T-helper 2 cell (primary cell): ENCODE results near the gene CUL7.
A peak's percentile ranks its signal among the peaks of the same experiment; 100 is the strongest.
"Not testable (repeated sequence)": the region's sequence is repeated elsewhere in the genome, so short reads cannot be mapped to it uniquely, and the experiment has no call there.

Experiments used
- DNase-seq, 5 experiments: peaks; one replicate each; pipeline versions ENCODE4 v3.0.0 to v3.0.0-alpha.2; 2012 to 2022

CUL7 gene

DNA sequence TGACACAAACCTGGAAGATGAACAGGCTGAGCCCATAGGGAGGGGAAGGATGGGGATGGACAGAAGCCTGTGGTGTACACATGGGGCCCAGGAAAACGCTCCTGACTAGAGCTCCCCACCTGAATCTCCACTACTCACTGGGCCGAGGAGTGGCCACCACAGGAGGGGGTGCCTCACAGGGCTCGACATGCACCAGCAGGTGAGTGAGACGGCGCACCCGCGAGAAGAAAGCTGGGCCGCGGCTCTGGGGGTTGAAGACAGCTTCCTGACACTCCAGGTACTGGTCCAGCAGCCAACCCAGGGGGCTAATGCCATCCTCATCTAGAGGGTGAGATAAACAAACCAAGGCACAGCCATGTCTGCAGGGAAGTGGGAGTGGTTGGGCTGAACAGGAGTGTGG lies 10.3 kb downstream of the CUL7 start:
- no peak for DNase-seq

- DNase-seq, result not testable (repeated sequence)
Observed at GRCh38 chr6:43041475-43041874, 12.2 kb downstream of the CUL7 start.

GRCh38 chr6:43040542-43041257 lies 13.0 kb downstream of the CUL7 start:
- no peak for DNase-seq

DNA sequence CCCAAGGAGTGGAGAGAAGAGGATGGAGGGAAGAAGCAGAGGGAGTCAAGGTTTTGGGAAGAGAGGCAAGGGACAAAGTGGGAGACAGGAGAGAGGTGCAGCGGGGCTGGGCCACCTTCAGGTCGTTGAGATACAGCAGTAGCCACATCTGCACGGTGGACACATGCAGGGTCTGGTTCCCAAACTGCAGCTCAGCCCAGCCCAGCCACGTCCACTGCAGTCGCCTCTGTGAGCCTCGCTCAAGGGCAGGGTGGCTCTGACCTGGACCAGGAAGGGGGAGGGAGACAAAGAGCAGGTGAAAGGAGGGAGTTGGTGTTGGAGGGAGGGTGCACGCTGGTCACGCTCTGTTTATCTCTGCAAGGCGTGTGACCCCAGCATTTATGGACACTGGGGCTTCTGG lies 14.9 kb downstream of the CUL7 start:
- DNase-seq, result no peak

- DNase-seq, result no peak
Observed at GRCh38 chr6:43037706-43038105, 15.9 kb downstream of the CUL7 start.

DNA sequence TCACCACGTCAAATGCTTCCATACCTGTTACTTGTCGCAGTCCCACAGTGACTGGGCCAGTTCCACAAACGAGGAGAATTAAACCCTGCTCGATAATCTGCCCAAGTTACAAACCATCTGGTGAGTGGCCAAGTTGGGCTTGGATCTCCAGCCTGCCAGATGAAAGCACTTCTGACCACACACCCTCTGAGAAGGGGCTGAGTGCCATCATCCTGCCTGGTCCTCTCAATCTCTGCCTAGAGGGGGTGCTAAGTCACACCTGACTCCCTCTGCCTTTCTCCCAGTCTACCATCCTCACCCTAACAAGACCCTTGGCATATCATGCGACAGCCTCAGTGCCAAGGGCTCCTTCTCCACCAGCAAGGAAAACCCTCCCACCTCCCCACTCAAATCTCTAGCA lies 16.5 kb downstream of the CUL7 start:
- DNase-seq, result no peak

DNA sequence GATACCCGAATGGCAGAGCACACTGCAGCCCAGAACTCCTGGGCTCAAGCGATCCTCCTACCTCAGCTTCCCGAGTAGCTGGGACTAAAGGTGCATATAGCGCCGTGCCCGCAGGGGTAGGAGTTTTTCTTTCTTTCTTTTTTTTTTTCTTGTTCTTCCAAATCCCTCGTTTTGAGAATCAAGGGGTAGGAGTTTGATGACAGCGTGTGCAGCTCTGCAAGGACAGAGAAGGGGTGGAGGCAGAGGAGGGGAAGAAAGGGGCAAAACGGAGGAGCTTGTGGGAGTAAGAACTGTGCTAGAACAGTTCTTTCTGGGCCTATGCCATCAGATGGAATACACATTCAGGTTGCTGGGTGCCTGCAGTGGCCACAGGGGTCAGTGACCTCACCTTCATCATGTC lies 16.9 kb downstream of the CUL7 start:
- no peak for DNase-seq

GRCh38 chr6:43035495-43036194 lies 18.0 kb downstream of the CUL7 start:
- no peak for DNase-seq

DNA sequence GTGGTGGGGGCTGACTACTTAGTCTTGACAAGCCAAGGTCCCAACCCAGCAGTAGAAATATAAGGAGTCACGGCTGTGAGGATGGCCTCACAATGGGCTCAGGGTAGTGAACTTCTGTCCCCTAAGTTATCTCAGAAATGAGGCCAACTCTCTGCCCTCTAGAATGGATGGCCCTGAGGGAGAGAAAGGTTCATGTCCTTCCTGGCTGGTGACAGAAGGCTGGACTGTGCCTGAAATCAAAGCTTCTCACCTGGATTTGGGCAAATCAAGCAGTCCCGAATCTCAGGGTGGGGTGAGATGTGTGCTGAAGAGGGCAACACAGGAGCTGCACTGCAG lies 19.5 kb downstream of the CUL7 start:
- DNase-seq, result no peak

DNA sequence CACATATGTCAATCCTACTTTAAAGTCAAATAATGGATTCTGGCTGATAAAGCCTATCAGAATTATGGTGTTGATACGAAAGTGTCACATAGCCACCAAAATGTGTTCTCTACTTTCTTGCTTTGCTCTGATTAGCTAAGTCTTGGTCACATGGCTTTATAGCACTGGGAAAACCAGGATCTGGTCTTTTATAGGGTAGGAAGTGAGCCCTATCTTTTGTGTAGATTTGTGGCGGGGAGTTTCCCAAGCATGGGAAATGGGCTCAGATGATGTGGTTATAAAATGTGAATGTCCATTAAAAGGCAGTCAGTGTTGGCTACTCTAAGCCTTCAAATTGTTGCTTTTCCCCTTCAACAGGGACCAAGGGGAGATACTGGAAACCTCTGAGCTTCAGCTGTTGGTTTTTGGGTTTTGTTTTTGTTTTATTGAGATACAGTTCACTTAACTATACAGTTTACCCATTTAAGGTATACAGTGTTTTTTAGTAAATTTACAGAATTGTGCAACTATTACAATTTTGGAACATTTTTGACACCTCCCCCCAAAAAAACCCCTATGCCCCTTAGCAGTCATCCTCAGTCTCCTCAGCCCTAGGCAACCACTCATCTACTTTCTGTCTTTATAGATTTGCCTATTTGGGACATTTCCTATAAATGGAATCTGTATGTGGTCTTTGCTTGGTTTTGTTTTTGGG lies 20.0 kb downstream of the CUL7 start:
- DNase-seq, result no peak

DNA sequence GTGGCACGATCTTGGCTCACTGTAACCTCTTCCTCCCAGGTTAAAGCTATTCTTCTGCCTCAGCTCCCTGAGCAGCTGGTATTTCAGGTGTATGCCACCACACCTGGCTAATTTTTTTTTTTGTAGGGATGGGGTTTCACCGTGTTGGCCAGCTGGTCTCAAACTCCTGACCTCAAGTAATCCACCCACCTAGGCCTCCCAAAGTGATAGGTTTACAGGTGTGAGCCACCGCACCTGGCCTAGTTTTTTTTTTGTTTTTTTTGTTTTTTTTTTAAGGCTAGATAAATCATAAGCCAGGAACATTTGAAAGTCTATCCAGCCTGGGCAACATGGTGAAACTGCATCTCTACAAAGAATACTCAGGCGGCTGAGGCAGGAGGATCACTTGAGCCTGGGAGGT lies 21.3 kb downstream of the CUL7 start:
- no peak for DNase-seq

DNA sequence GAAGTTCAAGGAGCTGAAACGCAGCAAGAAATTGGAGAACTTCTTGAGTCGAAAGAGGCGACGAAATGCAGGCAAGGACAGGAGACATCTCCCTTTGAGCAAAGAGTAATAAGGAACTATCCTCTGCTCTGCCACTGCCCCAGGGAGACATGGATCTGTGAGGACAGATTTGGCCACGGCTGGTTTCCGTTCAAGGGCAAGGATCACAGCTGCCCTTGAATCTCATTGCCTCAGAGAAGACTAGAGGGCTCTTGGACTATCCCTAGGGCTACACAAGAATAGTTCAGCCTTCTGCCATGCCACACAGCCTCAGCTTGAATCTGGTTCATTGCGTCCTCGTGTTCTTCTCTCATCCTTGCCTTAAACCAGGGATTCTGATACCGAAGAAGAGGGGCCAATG lies 24.5 kb downstream of the CUL7 start:
- DNase-seq, result no peak

GRCh38 chr6:43026365-43026764 lies 27.3 kb downstream of the CUL7 start:
- no peak for DNase-seq

- peak in 1 of 5 experiments; percentile 76 for DNase-seq
Observed at GRCh38 chr6:43024436-43024835, 29.2 kb downstream of the CUL7 start.

- DNase-seq, result peak; percentile 25 to 68 (median 50)
Observed at GRCh38 chr6:43021270-43022047, 32.2 kb downstream of the CUL7 start, which contains the start of gene RRP36. Gene RRP36, plus strand, starts transcription at chr6:43021623. Its CDS starts 32 bp downstream, at chr6:43021655.

DNA sequence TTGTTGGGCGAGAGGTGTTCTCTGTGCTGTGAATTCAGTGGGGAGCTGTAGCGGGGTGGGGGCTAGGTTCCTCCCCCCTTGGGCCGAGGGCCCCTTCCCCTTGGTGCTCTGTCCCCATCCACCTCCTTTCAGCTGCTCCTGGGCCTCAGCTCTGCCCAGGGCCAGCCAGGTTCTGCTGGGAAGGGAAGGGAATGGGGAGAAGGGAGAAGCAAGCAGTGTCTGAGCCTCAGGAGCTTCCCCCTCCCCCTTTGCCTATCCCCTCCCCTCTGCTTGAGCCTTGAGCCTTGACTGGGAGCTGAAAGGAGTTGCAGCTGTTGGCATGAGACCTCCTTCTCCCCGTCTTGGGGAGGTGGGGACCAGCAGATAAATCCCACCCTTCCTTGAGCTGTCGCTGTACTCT lies 32.8 kb downstream of the CUL7 start:
- no peak for DNase-seq

- no peak for DNase-seq
Observed at GRCh38 chr6:43020052-43020705, 33.5 kb downstream of the CUL7 start.

GRCh38 chr6:43019152-43019551 lies 34.5 kb downstream of the CUL7 start:
- DNase-seq, result no peak

GRCh38 chr6:43016943-43017334 lies 36.7 kb downstream of the CUL7 start:
- DNase-seq, result no peak

DNA sequence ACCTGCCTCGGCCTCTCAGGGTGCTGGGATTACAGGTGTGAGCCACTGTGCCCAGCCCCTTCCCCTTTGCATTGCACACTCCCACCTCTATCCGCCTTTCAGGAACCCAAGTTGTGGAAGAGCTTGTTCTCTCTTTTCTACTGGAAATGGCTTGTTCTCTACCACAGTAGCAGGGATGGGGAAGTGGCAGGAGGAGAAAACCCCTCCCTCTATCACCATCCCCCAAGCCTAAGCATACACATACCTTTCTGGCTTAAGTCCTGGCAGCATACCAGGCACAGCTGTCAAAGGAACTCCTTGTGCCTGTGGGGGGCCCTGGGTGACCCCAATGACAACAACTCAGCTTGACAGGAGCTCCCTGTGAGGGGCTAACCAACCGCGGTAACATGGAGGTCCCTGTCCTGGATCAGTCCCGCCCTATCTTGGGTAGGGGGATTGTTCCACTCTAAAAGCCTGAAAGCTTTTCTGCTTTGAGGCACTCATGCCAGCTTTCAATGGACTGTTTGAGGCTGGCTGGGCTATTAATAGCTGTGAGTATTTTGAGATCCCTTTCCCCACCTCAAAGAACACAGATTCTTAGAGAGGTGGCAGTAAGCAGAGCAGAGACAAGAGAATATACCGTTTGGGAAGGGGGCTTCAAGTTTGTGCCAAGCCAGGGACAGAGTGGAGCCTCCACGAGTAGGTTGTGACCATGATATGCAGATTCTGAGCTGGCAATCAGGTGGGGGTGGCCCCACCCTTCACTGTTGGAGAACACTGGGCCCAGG lies 37.3 kb downstream of the CUL7 start:
- DNase-seq, result no peak

- no peak for DNase-seq
Observed at GRCh38 chr6:43014434-43014909, 39.2 kb downstream of the CUL7 start.
